A172 (cell line): ENCODE data around the gene RBM10. TPM values are rescaled to one million over a fixed set of nuclear protein-coding genes. Genes with fewer than 3 reads are reported as not detected.

Experiments used
- DNase-seq: peaks from one replicate; pipeline ENCODE4 v3.0.0-alpha.2; 2015; ENCODE audit warnings: low spot score
- total RNA-seq: library from RNA; depleted of rRNA; stranded (reverse); fragments of >200 nt; shearing (Covaris generic); gene quantifications from 2 replicates; pipeline ENCODE4 v1.2.3, GENCODE V29; 2014; rRNA removed

Gene RBM10
- total RNA-seq, 1 experiment from 2014 or later, result 42.6 TPM

GRCh38 chrX:47235691-47236103 lies 90.7 kb downstream of the RBM10 start:
- no peak for DNase-seq

Other genes starting within 250 kb of the RBM10 start
- 3.7 and 5.6 TPM in 2 replicates for gene JADE3, start 232.8 kb upstream of the RBM10 start, total RNA-seq
- gene RGN, start 66.8 kb upstream of the RBM10 start, total RNA-seq, result not detected in 2 replicates
- 85.8 and 120 TPM in 2 replicates for gene NDUFB11, start 519 bp upstream of the RBM10 start, total RNA-seq
- gene UBA1, start 48.6 kb downstream of the RBM10 start, total RNA-seq, result 169 and 174 TPM in 2 replicates
- 106 and 110 TPM in 2 replicates for gene CDK16, start 73.5 kb downstream of the RBM10 start, total RNA-seq
- 21.1 and 29.8 TPM in 2 replicates for gene USP11, start 87.8 kb downstream of the RBM10 start, total RNA-seq
- not detected in 2 replicates for gene ZNF157, start 225.4 kb downstream of the RBM10 start, total RNA-seq